ENCODE measurements around the gene ZNF14. TPM values are rescaled to one million over a fixed set of nuclear protein-coding genes. Genes with fewer than 3 reads are reported as not detected.
A peak's percentile ranks its signal among the peaks of the same experiment; 100 is the strongest.

Gene ZNF14
- total and polyA plus RNA-seq, 9 of the 15 experiments (the other 6 are each of a cell fraction or from before 2014, with no cell fraction given): 1.9 to 7.0 (median 4.0) TPM

GRCh38 chr19:19776206-19777008 lies 43.5 kb upstream of the ZNF14 start (continued):
- TF ChIP-seq THAP12 (CRISPR knock-in tag; IDR thresholded peaks at IDR 0.05) (0 out of 2 replicates have a peak, but pooled peaks have one; percentile 5), KDM2B (CRISPR knock-in tag; IDR thresholded peaks at IDR 0.05) (no peak), KLF6 (CRISPR knock-in tag; IDR thresholded peaks at IDR 0.05; ENCODE audit: borderline replicate concordance) (no peak), CREB1 (IDR thresholded peaks at IDR 0.05) (peak; percentile 84), CREB1 (CRISPR knock-in tag; IDR thresholded peaks at IDR 0.05) (peak; percentile 81), CEBPB (tag; IDR thresholded peaks at IDR 0.05) (no peak), BCOR (IDR thresholded peaks at IDR 0.05) (no peak), ZBTB7A (IDR thresholded peaks at IDR 0.05; ENCODE audit: borderline replicate concordance, control insufficient read depth, low read depth, low read length) (no peak), MYNN (IDR thresholded peaks at IDR 0.05) (no peak), MYNN (CRISPR knock-in tag; IDR thresholded peaks at IDR 0.05) (no peak), MITF (IDR thresholded peaks at IDR 0.05) (no peak), ZNF655 (CRISPR knock-in tag; IDR thresholded peaks at IDR 0.05) (no peak), SMARCA5 (IDR thresholded peaks at IDR 0.05) (no peak), NCOA6 (IDR thresholded peaks at IDR 0.05) (no peak), SIN3B (IDR thresholded peaks at IDR 0.05; ENCODE audit: low read depth) (no peak), ZNF140 (CRISPR knock-in tag; IDR thresholded peaks at IDR 0.05) (no peak), ATF1 (CRISPR knock-in tag; IDR thresholded peaks at IDR 0.05) (no peak), ATF1 (tag; IDR thresholded peaks at IDR 0.05) (peak; percentile 97), RAD51 (IDR thresholded peaks at IDR 0.05; ENCODE audit: borderline replicate concordance, low read depth) (no peak), RBM25 (IDR thresholded peaks at IDR 0.05; ENCODE audit: low read depth, low read length, severe bottlenecking) (no peak), RBBP5 (IDR thresholded peaks at IDR 0.05; ENCODE audit: borderline replicate concordance, insufficient read depth, low read length, poor library complexity, severe bottlenecking) (peak; percentile 65), ZFP30 (CRISPR knock-in tag; IDR thresholded peaks at IDR 0.05; ENCODE audit: borderline replicate concordance) (no peak), PRPF4 (IDR thresholded peaks at IDR 0.05; ENCODE audit: insufficient read depth, low read depth, low read length, poor library complexity, severe bottlenecking) (no peak), ZNF24 (IDR thresholded peaks at IDR 0.05) (no peak), TAL1 (IDR thresholded peaks at IDR 0.05) (no peak), BRD4 (IDR thresholded peaks at IDR 0.05) (no peak)

Data from K562 (cell line).